HG03342 (cell line): ENCODE results near the gene GPT2.

ENCODE experiments used
- ATAC-seq: cut with Tn5 transposase; IDR thresholded peaks from one replicate; pipeline ENCODE4 v1.9.1; 2021; ENCODE audit warnings: mild to moderate bottlenecking, moderate library complexity; ENCODE audit not compliant: unreplicated experiment

The GPT2 gene

GRCh38 chr16:46961373-46962353 lies 77.5 kb downstream of the GPT2 start:
- peak; percentile 67 for ATAC-seq

- no peak for ATAC-seq
These were observed 78.5 kb downstream of the GPT2 start for GRCh38 chr16:46962629-46963028.

- no peak for ATAC-seq
These were observed 83.9 kb downstream of the GPT2 start for GRCh38 chr16:46968063-46968435.

- ATAC-seq, result no peak
These were observed 85.9 kb downstream of the GPT2 start for GRCh38 chr16:46970089-46970488.

GRCh38 chr16:46971271-46971670 lies 87.1 kb downstream of the GPT2 start:
- no peak for ATAC-seq

- peak; percentile 41 for ATAC-seq
These were observed 88.5 kb downstream of the GPT2 start for GRCh38 chr16:46972429-46973206.

- peak; percentile 79 for ATAC-seq
These were observed 89.2 kb downstream of the GPT2 start, which contains the start of gene DNAJA2 for GRCh38 chr16:46973207-46973995. DNAJA2 (minus strand) TSS chr16:46973674; CDS start chr16:46973572, 102 bp downstream.

- no peak for ATAC-seq
These were observed 89.8 kb downstream of the GPT2 start for GRCh38 chr16:46973996-46974324.

GRCh38 chr16:46974352-46974751 lies 90.2 kb downstream of the GPT2 start:
- no peak for ATAC-seq

- no peak for ATAC-seq
These were observed 91.0 kb downstream of the GPT2 start for GRCh38 chr16:46975165-46975564.

- no peak for ATAC-seq
These were observed 91.8 kb downstream of the GPT2 start for GRCh38 chr16:46975908-46976470.

GRCh38 chr16:46976550-46976949 lies 92.4 kb downstream of the GPT2 start:
- no peak for ATAC-seq
